Measurements from ENCODE around the gene ZNF672. TPM values are rescaled to one million over a fixed set of nuclear protein-coding genes. Genes with fewer than 3 reads are reported as not detected.

Gene ZNF672
- total and polyA plus RNA-seq, 5 donors, result 29.3 to 52.7 (median 36.8) TPM

- Histone ChIP-seq H3K27ac (ENCODE audit: low read length) (no peak overlapping the region), H3K27me3 (ENCODE audit: control insufficient read depth, insufficient read depth) (no peaks in the 10 kb centered on the region), H3K9me3 (ENCODE audit: control insufficient read depth, low read length) (no peaks in the 10 kb centered on the region), H3K4me1 (ENCODE audit: control insufficient read depth, insufficient read depth, low read length) (peaks cover 8% of the 10 kb centered on the region), H3K4me3 (ENCODE audit: low read length) (no peak overlapping the region)
- 93% methylated on average over 8 of the region's 8 CpGs for WGBS
- intact Hi-C loops (cut with DNase I), result no loop called here
- DNase-seq (no peak), ATAC-seq (no peak)
Measured at GRCh38 chr1:248813546-248813945, 24.5 kb upstream of the ZNF672 start.

GRCh38 chr1:248814351-248814750, 23.7 kb upstream of the ZNF672 start:
- no peaks in the 10 kb centered on the region for H3K9me3 ChIP-seq (ENCODE audit: control insufficient read depth, low read length)
- intact Hi-C loops (cut with DNase I), result no loop called here
- no peak overlapping the region for H3K27ac ChIP-seq (ENCODE audit: low read length)
- WGBS, result 94% methylated on average over 16 of the region's 16 CpGs
- H3K27me3 ChIP-seq (ENCODE audit: control insufficient read depth, insufficient read depth), result no peaks in the 10 kb centered on the region
- no peak overlapping the region for H3K4me3 ChIP-seq (ENCODE audit: low read length)
- no peak for DNase-seq
- no peak for ATAC-seq
- peaks cover 11% of the 10 kb centered on the region for H3K4me1 ChIP-seq (ENCODE audit: control insufficient read depth, insufficient read depth, low read length)

- peaks cover 14% of the 10 kb centered on the region for H3K4me1 ChIP-seq (ENCODE audit: control insufficient read depth, insufficient read depth, low read length)
- no peaks in the 10 kb centered on the region for H3K9me3 ChIP-seq (ENCODE audit: control insufficient read depth, low read length)
- ATAC-seq, result no peak
- H3K27me3 ChIP-seq (ENCODE audit: control insufficient read depth, insufficient read depth), result no peaks in the 10 kb centered on the region
- intact Hi-C loops (cut with DNase I), result no loop called here
- no peak overlapping the region for H3K27ac ChIP-seq (ENCODE audit: low read length)
- no peak for DNase-seq
- 90% methylated on average over 10 of the region's 10 CpGs for WGBS
- no peak overlapping the region for H3K4me3 ChIP-seq (ENCODE audit: low read length)
Measured at GRCh38 chr1:248815407-248816034, 22.5 kb upstream of the ZNF672 start.

- intact Hi-C loops (cut with DNase I), result no loop called here
- H3K9me3 ChIP-seq (ENCODE audit: control insufficient read depth, low read length), result no peaks in the 10 kb centered on the region
- no peaks in the 10 kb centered on the region for H3K27me3 ChIP-seq (ENCODE audit: control insufficient read depth, insufficient read depth)
- ATAC-seq (no peak), DNase-seq (no peak)
- H3K4me1 ChIP-seq (ENCODE audit: control insufficient read depth, insufficient read depth, low read length), result peaks cover 14% of the 10 kb centered on the region
- H3K4me3 ChIP-seq (ENCODE audit: low read length), result no peak overlapping the region
- H3K27ac ChIP-seq (ENCODE audit: low read length), result no peak overlapping the region
- WGBS, result 85% methylated on average over 13 of the region's 13 CpGs
Measured at GRCh38 chr1:248816042-248816851, 21.8 kb upstream of the ZNF672 start.

- Histone ChIP-seq H3K4me1 (ENCODE audit: control insufficient read depth, insufficient read depth, low read length) (peaks cover 19% of the 10 kb centered on the region), H3K9me3 (ENCODE audit: control insufficient read depth, low read length) (no peaks in the 10 kb centered on the region), H3K27ac (ENCODE audit: low read length) (no peak overlapping the region), H3K27me3 (ENCODE audit: control insufficient read depth, insufficient read depth) (no peaks in the 10 kb centered on the region), H3K4me3 (ENCODE audit: low read length) (no peak overlapping the region)
- DNase-seq (no peak), ATAC-seq (no peak)
- intact Hi-C loops (cut with DNase I), result no loop called here
- WGBS, result 77% methylated on average over 6 of the region's 6 CpGs
Measured at GRCh38 chr1:248817065-248817464, 21.0 kb upstream of the ZNF672 start.

- DNase-seq (no peak), ATAC-seq (peak; percentile 23 to 39)
- no peaks in the 10 kb centered on the region for H3K27me3 ChIP-seq (ENCODE audit: control insufficient read depth, insufficient read depth)
- intact Hi-C loops (cut with DNase I), result no loop called here
- peak overlapping the region; percentile 18 for H3K27ac ChIP-seq (ENCODE audit: low read length)
- WGBS, result 57% methylated on average over 5 of the region's 5 CpGs
- no peak overlapping the region for H3K4me3 ChIP-seq (ENCODE audit: low read length)
- peaks cover 24% of the 10 kb centered on the region for H3K4me1 ChIP-seq (ENCODE audit: control insufficient read depth, insufficient read depth, low read length)
- no peaks in the 10 kb centered on the region for H3K9me3 ChIP-seq (ENCODE audit: control insufficient read depth, low read length)
Measured at GRCh38 chr1:248818505-248819374, 19.3 kb upstream of the ZNF672 start.

GRCh38 chr1:248820041-248820585, 17.9 kb upstream of the ZNF672 start:
- Histone ChIP-seq H3K4me1 (ENCODE audit: control insufficient read depth, insufficient read depth, low read length) (peaks cover 37% of the 10 kb centered on the region), H3K4me3 (ENCODE audit: low read length) (no peak overlapping the region), H3K27me3 (ENCODE audit: control insufficient read depth, insufficient read depth) (no peaks in the 10 kb centered on the region), H3K9me3 (ENCODE audit: control insufficient read depth, low read length) (no peaks in the 10 kb centered on the region), H3K27ac (ENCODE audit: low read length) (no peak overlapping the region)
- DNase-seq (no peak), ATAC-seq (no peak)
- intact Hi-C loops (cut with DNase I), result no loop called here
- 78% methylated on average over 7 of the region's 7 CpGs for WGBS

- DNase-seq, result no peak
- H3K4me3 ChIP-seq (ENCODE audit: low read length), result no peak overlapping the region
- H3K9me3 ChIP-seq (ENCODE audit: control insufficient read depth, low read length), result no peaks in the 10 kb centered on the region
- intact Hi-C loops (cut with DNase I), result no loop called here
- H3K4me1 ChIP-seq (ENCODE audit: control insufficient read depth, insufficient read depth, low read length), result peaks cover 39% of the 10 kb centered on the region
- H3K27ac ChIP-seq (ENCODE audit: low read length), result peak overlapping the region; percentile 69
- 50% methylated on average over 3 of the region's 3 CpGs for WGBS
- no peaks in the 10 kb centered on the region for H3K27me3 ChIP-seq (ENCODE audit: control insufficient read depth, insufficient read depth)
- ATAC-seq, result no peak
Measured at GRCh38 chr1:248821101-248821500, 16.9 kb upstream of the ZNF672 start.

- no peak for ATAC-seq
- H3K27ac ChIP-seq (ENCODE audit: low read length), result peak overlapping the region; percentile 69
- DNase-seq, result no peak
- no peaks in the 10 kb centered on the region for H3K27me3 ChIP-seq (ENCODE audit: control insufficient read depth, insufficient read depth)
- intact Hi-C loops (cut with DNase I), result no loop called here
- 92% methylated on average over 7 of the region's 7 CpGs for WGBS
- H3K9me3 ChIP-seq (ENCODE audit: control insufficient read depth, low read length), result no peaks in the 10 kb centered on the region
- H3K4me3 ChIP-seq (ENCODE audit: low read length), result no peak overlapping the region
- peaks cover 39% of the 10 kb centered on the region for H3K4me1 ChIP-seq (ENCODE audit: control insufficient read depth, insufficient read depth, low read length)
Measured at GRCh38 chr1:248821641-248822040, 16.4 kb upstream of the ZNF672 start.

- Histone ChIP-seq H3K4me3 (ENCODE audit: low read length) (no peak overlapping the region), H3K9me3 (ENCODE audit: control insufficient read depth, low read length) (no peaks in the 10 kb centered on the region), H3K27me3 (ENCODE audit: control insufficient read depth, insufficient read depth) (no peaks in the 10 kb centered on the region), H3K4me1 (ENCODE audit: control insufficient read depth, insufficient read depth, low read length) (peaks cover 39% of the 10 kb centered on the region), H3K27ac (ENCODE audit: low read length) (peak overlapping the region; percentile 69)
- intact Hi-C loops (cut with DNase I), result no loop called here
- no peak for ATAC-seq
- 75% methylated on average over 15 of the region's 15 CpGs for WGBS
- peak in 1 of 3 donors; percentile 49 for DNase-seq
Measured at GRCh38 chr1:248822148-248823032, 15.6 kb upstream of the ZNF672 start.
